Left lung (tissue), 10 donors: ENCODE data around the gene NUDT15. TPM values are rescaled to one million over a fixed set of nuclear protein-coding genes. Genes with fewer than 3 reads are reported as not detected.

Experiments used
- ATAC-seq: fragments of 200-7000 bp; cut with Tn5 transposase; one replicate; pipeline ENCODE4 v1.9.1; 2020; ENCODE audit warnings: moderate library complexity
- DNase-seq, 4 donors: peaks; one replicate each; pipeline ENCODE4 v3.0.0-alpha.2; 2013 to 2020
- H3K27ac ChIP-seq, 2 donors: fragments of 200-600 bp; sonication (generic) in 1 of 2; one replicate each; pipeline versions ENCODE4 v1.5.0 to v1.8.0; 2020 to 2021
- H3K27me3 ChIP-seq, 2 donors: fragments of 200-600 bp; sonication (generic) in 1 of 2; one replicate each; pipeline versions ENCODE4 v1.5.0 to v1.8.0; 2020 to 2021
- H3K36me3 ChIP-seq, 2 donors: fragments of 200-600 bp; sonication (generic) in 1 of 2; one replicate each; pipeline versions ENCODE4 v1.5.0 to v1.8.0; 2020 to 2021
- H3K4me1 ChIP-seq, 2 donors: fragments of 200-600 bp; one replicate each; pipeline ENCODE4 v1.8.0; 2021
- H3K4me3 ChIP-seq, 2 donors: fragments of 200-600 bp; sonication (generic) in 1 of 2; one replicate each; pipeline versions ENCODE4 v1.5.0 to v1.8.0; 2020 to 2021; ENCODE audit warnings: mild to moderate bottlenecking in 1 of 2
- H3K9me3 ChIP-seq, 2 donors: fragments of 200-600 bp; sonication (generic) in 1 of 2; one replicate each; pipeline versions ENCODE4 v1.5.0 to v1.8.0; 2020 to 2021
- CTCF ChIP-seq, 2 donors: fragments of 200-600 bp; sonication (generic) in 1 of 2; IDR thresholded peaks; one replicate each; pipeline versions ENCODE4 v1.5.0 to v1.8.0; 2021; ENCODE audit warnings: antibody characterized with exemption in 2 of 2
- intact Hi-C, 2 donors: fragments of 100-400 bp; cut with DNase I; formaldehyde crosslinking; loops; one replicate each; pipeline versions ENCODE4 v1.11.2 to v1.14.2; 2022
- polyA plus RNA-seq, 6 donors: library from polyadenylated mRNA; unstranded; fragments of 120-200 nt; gene quantifications; one replicate each; pipeline ENCODE4 v1.2.1, GENCODE V29; 2013; ENCODE audit not compliant: insufficient read length in 6 of 6
- total RNA-seq, 2 donors: library from RNA; stranded (reverse); fragmentation: NEBNext Ultra II Directional; extraction: Animal tissue kit (Norgen Biotek cat#: 25700); gene quantifications; one replicate each; pipeline ENCODE4 v1.2.1, GENCODE V29; 2021
- donor health status: DM: no; HTN: yes; CAD: no.
- donor health status: DM: no; HTN: no; CAD: no.

The NUDT15 gene
- total and polyA plus RNA-seq, 8 donors, result 15.8 to 22.2 (median 18.3) TPM

DNA sequence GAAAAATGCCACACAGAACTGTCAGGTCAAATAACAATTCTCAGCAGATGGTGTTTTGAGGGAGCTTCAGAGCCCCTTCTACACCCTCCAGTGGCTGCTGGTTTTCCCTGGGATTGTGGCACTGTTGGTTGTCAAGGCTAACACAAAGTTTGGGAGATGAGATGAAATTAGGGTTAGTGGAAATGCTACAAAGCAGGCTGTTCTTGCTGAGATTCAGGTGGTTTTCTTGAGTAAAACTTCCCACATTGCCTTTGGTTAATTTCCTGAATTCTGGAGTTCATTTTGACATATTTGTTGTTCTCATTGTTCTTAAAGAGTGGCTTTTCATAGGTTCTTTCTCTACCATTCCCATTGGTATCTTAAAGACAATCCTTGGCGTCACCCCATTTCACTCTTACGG, 35.3 kb downstream of the NUDT15 start:
- no peak for ATAC-seq
- Histone ChIP-seq H3K27me3 (no peaks in the 10 kb centered on the region), H3K4me3 (no peak overlapping the region), H3K9me3 (peaks cover 0 to 53% of the 10 kb centered on the region in 2 donors), H3K4me1 (no peaks in the 10 kb centered on the region), H3K36me3 (peaks cover 0 to 100% of the 10 kb centered on the region in 2 donors), H3K27ac (no peak overlapping the region)
- DNase-seq, result no peak
- intact Hi-C loops, result no loop called here
- TF ChIP-seq CTCF (IDR thresholded peaks at IDR 0.05), result no peak

- TF ChIP-seq CTCF (IDR thresholded peaks at IDR 0.05), result no peak
- Histone ChIP-seq H3K27me3 (no peaks in the 10 kb centered on the region), H3K4me1 (no peaks in the 10 kb centered on the region), H3K27ac (no peak overlapping the region), H3K36me3 (peaks cover 0 to 100% of the 10 kb centered on the region in 2 donors), H3K9me3 (peaks cover 0 to 41% of the 10 kb centered on the region in 2 donors), H3K4me3 (no peak overlapping the region)
- intact Hi-C loops, result no loop called here
- DNase-seq, result no peak
- no peak for ATAC-seq
Measured at GRCh38 chr13:48074006-48074405, 36.5 kb downstream of the NUDT15 start.

DNA sequence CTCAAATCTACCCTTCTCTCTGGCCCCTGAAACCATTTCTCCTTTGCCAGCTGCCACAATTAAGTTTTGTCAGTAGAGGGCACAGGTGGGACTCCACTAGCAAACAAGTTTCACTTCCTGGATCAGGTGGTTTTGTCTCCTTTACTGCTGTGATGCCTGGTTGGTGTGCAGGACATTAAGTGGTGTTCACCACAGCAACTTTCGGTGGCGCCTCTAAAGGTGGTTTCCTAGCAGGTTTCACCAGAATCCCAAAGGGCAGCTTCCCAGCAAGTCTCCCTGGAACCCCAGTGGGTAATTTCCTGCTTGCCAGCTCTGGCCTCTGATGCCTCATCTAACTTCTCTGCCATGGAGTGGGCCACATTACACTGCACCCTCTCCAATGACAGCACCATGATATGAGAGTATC, 40.7 kb downstream of the NUDT15 start:
- peak; percentile 31 for ATAC-seq

GRCh38 chr13:48081739-48082138, 44.2 kb downstream of the NUDT15 start:
- Histone ChIP-seq H3K4me1 (no peaks in the 10 kb centered on the region), H3K36me3 (peaks cover 0 to 97% of the 10 kb centered on the region in 2 donors), H3K27me3 (no peaks in the 10 kb centered on the region), H3K4me3 (no peak overlapping the region), H3K27ac (no peak overlapping the region), H3K9me3 (no peaks in the 10 kb centered on the region)
- no peak for TF ChIP-seq CTCF (IDR thresholded peaks at IDR 0.05)
- ATAC-seq (no peak), DNase-seq (no peak)
- intact Hi-C loops, result no loop called here

More for the DNA sequence above, 40.7 kb downstream of the NUDT15 start:
- Histone ChIP-seq H3K36me3 (peaks cover 0 to 100% of the 10 kb centered on the region in 2 donors), H3K27me3 (no peaks in the 10 kb centered on the region), H3K9me3 (no peaks in the 10 kb centered on the region), H3K27ac (no peak overlapping the region), H3K4me1 (no peaks in the 10 kb centered on the region), H3K4me3 (no peak overlapping the region)
- peak in 1 of 2 donors; percentile 11 for TF ChIP-seq CTCF (IDR thresholded peaks at IDR 0.05)
- intact Hi-C loops, result no loop called here
- no peak for DNase-seq

DNA sequence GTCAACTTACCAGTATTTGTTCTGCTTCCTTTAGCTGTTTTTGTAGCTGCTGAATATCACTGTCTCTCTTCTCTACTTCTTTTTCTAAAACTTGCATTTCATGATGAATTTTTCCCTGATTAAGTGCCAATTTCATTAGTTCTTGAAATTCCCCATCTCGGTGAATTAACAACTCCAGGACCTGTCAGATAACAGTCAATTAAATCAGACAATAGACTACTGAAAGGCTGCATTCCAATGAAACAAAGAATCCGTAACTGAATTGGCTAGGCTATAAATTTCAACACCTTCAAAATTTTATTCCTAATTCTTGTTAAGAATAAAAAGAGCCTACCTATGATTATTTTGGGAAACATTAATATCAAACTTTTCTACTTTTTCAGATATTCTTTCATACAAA, 48.7 kb downstream of the NUDT15 start:
- DNase-seq (no peak), ATAC-seq (no peak)
- peaks cover 0 to 56% of the 10 kb centered on the region in 2 donors for H3K36me3 ChIP-seq
- TF ChIP-seq CTCF (IDR thresholded peaks at IDR 0.05), result no peak
- no peak overlapping the region for H3K27ac ChIP-seq
- no peak overlapping the region for H3K4me3 ChIP-seq
- no peaks in the 10 kb centered on the region for H3K27me3 ChIP-seq
- no peaks in the 10 kb centered on the region for H3K9me3 ChIP-seq
- intact Hi-C loops, result no loop called here
- peaks cover 0 to 5% of the 10 kb centered on the region in 2 donors for H3K4me1 ChIP-seq
